GM19452 (cell line): Measurements from ENCODE around the gene PRRG2.

Experiments used
- ATAC-seq: cut with Tn5 transposase; IDR thresholded peaks from one replicate; pipeline ENCODE4 v1.9.1; 2021; ENCODE audit not compliant: unreplicated experiment

Gene PRRG2

DNA sequence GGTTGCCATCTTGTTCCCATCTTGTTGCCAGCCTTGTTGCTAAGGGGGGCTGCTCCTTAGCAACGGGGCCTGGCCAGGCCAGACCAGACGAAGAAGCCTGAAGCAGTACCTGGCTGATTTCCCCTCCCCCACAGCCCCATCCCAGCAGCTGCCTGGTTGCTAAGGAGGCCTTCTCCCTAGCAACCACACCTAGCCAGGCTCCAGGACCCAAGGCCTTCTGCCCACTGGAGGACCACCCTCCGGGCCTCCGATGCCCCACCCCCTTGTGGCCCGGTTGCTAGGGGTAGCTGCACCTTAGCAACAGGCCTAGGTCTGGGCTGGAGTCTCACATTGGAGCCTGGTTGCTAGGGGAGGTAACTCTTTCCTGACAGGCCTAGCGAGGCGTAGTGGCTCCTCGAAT, 3.9 kb downstream of the PRRG2 start:
- no peak for ATAC-seq

DNA sequence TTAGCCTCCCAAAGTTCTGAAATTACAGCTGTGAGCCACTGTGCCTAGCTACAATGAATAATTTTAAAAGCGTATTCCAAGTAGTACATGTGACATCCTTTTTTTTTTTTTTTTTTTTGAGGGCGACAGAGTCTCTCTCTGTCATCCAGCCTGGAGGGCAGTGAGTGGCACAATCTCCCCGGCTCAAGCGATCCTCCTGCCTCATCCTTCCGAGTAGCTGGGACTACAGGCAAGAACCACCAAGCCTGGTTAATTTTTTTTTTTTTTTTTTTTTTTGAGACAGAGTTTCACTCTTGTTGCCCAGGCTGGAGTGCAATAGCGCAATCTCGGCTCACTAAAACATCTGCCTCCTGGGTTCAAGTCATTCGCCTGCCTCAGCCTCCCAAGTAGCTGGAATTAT, 6.1 kb downstream of the PRRG2 start:
- ATAC-seq = no peak

DNA sequence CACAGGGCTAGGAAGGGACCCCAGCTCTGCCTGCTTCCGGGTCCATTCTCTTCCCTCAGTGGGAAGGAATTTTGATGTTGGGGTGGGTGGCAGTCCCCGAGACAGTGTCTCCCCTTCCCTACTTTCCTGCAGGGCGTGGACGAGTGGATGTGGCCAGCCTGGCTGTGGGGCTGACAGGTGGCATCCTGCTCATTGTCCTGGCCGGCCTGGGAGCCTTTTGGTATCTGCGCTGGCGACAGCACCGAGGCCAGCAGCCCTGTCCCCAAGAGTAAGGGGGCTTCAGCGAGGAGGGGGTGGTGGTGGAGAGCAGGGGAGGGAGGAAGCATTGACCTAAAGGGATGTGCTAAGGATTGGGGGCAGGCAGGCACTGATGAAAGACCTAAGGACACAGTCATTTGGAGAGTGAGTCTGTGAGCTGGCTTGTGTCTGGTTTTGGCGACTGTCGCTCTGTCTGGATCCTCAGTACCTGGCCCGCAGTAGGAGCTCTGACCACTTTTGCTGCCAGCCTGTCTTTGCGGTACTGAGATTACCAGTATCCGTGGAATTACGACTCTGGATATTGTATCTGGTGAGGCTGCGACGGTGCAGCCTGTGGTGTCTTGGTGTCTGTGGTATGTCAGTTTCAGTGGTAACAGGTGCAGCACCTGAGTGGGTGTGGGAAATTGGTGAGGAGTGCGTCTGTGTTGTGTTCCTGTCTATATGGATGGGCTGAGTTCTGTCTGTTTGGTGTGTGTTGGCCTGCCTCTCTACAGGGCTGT, 7.4 kb downstream of the PRRG2 start:
- no peak for ATAC-seq

DNA sequence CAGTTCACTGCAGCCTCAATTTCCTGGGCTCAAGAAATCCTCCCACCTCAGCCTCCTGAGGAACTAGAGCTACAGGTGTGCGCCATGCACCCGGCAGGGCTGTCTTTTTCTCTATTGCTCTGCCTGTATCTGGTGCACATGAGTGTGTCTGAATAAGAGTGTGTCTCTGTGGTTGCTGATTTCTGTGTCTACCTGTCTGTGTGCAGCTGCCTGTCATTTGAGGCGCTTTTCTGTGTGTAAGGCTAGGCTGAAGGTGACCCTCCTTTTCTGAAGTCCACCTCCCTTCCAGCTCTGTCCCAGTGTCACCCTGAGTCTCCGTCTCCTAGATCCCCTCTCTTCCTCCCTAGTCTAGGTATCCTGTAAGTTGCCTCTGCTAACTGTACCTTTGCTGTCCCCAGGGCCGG, 8.4 kb downstream of the PRRG2 start:
- ATAC-seq = no peak

DNA sequence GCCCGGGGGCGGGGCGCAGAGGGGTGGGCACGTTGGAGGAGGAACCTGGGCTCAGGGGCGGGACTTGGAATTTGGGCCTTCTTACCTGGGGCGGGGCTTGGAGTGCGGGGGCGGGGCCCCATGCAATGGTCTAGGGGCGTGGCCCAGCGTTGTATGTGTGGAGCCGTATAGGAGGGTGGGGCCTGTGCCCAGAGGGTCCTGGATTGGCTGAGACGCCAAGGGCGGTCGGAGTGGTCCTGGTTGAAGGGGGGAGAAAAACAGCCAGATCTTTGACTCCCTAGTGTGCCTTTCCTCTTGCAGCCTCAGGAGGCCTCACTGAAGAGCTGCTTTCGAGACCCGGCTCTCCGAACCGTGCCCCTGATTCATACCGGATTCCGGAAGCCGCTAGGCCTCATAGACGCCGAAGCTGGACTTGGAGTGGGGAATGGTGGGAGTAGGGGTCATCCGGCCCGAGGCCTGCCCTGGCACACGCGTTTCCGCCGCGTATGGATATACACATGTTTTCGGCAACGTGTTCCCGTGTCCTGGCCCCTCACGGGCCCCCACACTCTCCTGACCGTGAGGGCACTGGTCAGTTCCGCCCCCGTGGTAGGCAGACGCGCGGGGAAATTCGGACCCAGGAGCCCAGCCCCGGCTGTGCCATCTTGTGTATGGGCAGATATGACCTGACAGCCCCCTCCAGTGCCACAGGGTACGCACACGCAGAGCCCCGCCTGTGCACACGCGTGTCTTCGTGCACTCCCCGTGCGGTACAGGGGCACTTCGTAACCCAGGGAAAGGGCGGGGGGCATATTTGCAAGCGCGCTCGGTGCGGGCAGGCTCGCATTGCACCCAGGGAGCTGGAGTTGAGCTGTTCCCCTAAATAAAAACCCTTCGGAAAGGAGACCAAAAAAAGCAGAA, 9.2 kb downstream of the PRRG2 start:
- ATAC-seq = peak; percentile 57

GRCh38 chr19:49590971-49591730, 10.0 kb downstream of the PRRG2 start, which contains the start of gene PRR12:
TSS of gene PRR12 (plus strand) at chr19:49591182. CDS start at chr19:49591655, 473 bp downstream.
- no peak for ATAC-seq

GRCh38 chr19:49591731-49592485, 10.8 kb downstream of the PRRG2 start:
- ATAC-seq = no peak

- no peak for ATAC-seq
Measured at GRCh38 chr19:49592486-49593232, 11.5 kb downstream of the PRRG2 start.

DNA sequence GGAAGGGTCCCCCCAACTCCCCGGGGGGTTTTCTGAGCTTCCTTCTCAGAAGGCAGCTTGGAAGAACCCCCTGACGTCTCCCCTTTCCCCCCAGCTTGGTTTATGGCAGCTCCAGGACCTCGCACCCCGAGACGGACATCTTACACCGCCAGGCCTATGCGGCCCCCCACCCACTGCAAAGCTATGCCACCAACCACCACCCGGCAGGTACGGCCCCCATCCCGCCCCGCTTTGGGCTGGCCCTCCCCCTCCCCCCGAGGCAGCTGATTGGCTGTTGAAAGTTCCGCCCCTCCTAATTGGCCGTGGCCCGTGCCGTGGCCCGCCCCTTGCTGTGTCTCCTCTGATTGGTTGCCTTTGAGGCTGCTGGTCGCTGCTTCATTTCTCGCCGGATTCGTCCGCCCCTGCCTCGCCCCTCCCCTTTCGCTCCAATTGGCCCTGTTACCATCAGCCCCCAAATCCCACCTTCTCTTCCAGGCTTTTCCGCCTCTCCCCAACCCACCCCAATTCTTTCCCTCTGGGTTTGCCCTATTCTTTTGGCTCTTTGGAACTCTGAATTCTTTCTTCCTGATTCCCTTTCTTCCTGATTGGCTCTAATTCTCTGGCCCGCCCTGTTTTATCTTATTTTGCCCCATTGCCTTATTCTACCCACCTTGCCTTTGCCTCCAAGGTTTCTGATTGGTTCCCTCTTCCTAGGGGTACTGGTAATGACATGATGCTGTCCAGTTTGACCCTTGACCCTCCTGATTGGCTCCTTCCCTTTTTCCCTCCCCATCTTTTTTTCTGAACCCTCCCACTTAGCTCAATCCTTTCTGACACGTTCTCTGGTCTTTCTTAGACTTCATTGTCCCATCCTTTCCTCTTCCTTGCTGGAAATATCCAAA, 12.4 kb downstream of the PRRG2 start:
- peak; percentile 41 for ATAC-seq

- no peak for ATAC-seq
Measured at GRCh38 chr19:49594157-49594992, 13.3 kb downstream of the PRRG2 start.

- no peak for ATAC-seq
Measured at GRCh38 chr19:49594993-49595818, 14.1 kb downstream of the PRRG2 start.

GRCh38 chr19:49595819-49596404, 14.8 kb downstream of the PRRG2 start:
- ATAC-seq = no peak

DNA sequence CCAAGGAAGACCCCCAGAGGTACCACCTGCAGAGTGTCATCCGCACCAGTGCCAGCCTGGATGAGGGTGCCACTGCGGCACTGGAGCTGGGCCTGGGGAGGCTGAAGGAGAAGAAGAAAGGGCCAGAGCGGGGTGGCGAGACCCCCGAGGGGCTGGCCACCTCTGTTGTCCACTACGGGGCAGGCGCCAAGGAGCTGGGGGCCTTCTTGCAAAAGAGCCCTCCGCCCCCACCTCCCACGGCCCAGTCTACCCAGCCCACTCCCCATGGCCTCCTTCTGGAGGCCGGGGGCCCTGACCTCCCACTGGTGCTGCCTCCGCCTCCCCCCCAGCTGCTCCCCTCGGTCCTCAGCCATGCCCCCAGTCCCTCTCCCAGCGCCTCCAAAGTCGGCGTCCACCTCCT, 15.3 kb downstream of the PRRG2 start:
- ATAC-seq = no peak

DNA sequence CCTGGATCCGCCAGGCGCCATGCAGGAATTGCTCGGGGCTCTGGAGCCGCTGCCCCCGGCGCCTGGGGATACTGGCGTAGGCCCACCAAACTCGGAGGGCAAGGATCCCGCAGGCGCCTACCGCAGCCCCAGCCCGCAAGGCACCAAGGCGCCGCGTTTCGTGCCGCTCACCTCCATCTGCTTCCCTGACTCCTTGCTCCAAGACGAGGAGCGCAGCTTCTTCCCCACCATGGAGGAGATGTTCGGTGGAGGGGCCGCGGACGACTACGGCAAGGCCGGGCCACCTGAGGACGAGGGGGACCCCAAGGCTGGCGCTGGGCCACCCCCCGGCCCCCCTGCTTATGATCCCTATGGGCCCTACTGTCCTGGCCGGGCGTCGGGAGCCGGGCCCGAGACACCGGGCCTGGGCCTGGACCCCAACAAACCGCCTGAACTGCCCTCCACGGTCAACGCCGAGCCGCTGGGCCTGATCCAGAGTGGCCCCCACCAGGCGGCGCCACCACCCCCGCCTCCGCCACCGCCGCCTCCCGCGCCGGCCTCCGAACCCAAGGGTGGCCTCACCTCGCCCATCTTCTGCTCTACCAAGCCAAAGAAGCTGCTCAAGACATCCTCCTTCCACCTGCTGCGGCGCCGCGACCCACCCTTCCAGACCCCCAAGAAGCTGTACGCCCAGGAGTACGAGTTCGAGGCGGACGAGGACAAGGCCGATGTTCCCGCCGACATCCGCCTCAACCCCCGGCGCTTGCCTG, 16.0 kb downstream of the PRRG2 start:
- ATAC-seq = no peak

DNA sequence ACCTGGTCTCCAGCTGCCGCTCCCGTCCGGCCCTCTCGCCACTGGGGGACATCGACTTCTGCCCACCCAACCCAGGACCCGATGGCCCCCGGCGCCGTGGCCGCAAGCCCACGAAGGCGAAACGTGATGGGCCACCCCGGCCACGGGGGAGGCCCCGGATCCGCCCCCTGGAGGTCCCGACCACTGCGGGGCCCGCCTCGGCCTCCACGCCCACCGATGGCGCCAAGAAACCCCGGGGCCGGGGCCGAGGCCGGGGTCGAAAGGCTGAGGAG, 16.5 kb downstream of the PRRG2 start:
- no peak for ATAC-seq
